Cardiac ventricle fibroblast (primary cell): ENCODE measurements around the gene CLEC7A. TPM values are rescaled to one million over a fixed set of nuclear protein-coding genes. Genes with fewer than 3 reads are reported as not detected.

Experiments used
- total RNA-seq: library from RNA; depleted of rRNA; stranded (reverse); fragments of >200 nt; gene quantifications from 2 replicates; pipeline ENCODE4 v1.2.3, GENCODE V29; 2015

CLEC7A gene
- total RNA-seq = not detected in 2 replicates

GRCh38 chr12:10130042-10130441 is at the start of gene CLEC7A:
Gene CLEC7A (minus strand): TSS chr12:10130199. CDS start chr12:10130082, 117 bp downstream.

GRCh38 chr12:10178821-10179220 is 48.8 kb upstream of the CLEC7A start, which contains the start of gene TMEM52B:
Gene TMEM52B (plus strand): TSS chr12:10179032. CDS start chr12:10179575, 543 bp downstream.

GRCh38 chr12:10171973-10172728 is 42.2 kb upstream of the CLEC7A start, which contains the start of gene OLR1:
Gene OLR1 (minus strand): TSS chr12:10172132. CDS start chr12:10172077, 55 bp downstream.

GRCh38 chr12:10098791-10099190 is 31.2 kb downstream of the CLEC7A start, which contains the start of gene CLEC1A:
Gene CLEC1A (minus strand): TSS chr12:10098985. CDS start chr12:10098922, 63 bp downstream.

Other genes starting within 250 kb of the CLEC7A start
- not detected in 2 replicates for gene KLRF2, start 248.7 kb downstream of the CLEC7A start, total RNA-seq
- gene CLEC2A, start 197.8 kb downstream of the CLEC7A start, total RNA-seq = not detected in 2 replicates
- gene CLEC12A, start 158.8 kb downstream of the CLEC7A start, total RNA-seq = not detected in 2 replicates
- not detected in 2 replicates for gene CLEC1B, start 131.1 kb downstream of the CLEC7A start, total RNA-seq
- not detected in 2 replicates for gene CLEC12B, start 119.6 kb downstream of the CLEC7A start, total RNA-seq
- not detected in 2 replicates for gene CLEC9A, start 99.5 kb downstream of the CLEC7A start, total RNA-seq
- 0.25 and 2.4 TPM in 2 replicates for gene CLEC1A, start 31.2 kb downstream of the CLEC7A start, total RNA-seq
- not detected in 2 replicates for gene OLR1, start 41.9 kb upstream of the CLEC7A start, total RNA-seq
- gene TMEM52B, start 48.8 kb upstream of the CLEC7A start, total RNA-seq = not detected in 2 replicates
- gene GABARAPL1, start 82.7 kb upstream of the CLEC7A start, total RNA-seq = 51.7 and 58.4 TPM in 2 replicates
- 0.19 and 0.88 TPM in 2 replicates for gene KLRD1, start 177.7 kb upstream of the CLEC7A start, total RNA-seq